HG03342 (cell line): ENCODE data around the gene KLHL25.

Source experiments
- ATAC-seq: cut with Tn5 transposase; IDR thresholded peaks from one replicate; pipeline ENCODE4 v1.9.1; 2021; ENCODE audit warnings: mild to moderate bottlenecking, moderate library complexity; ENCODE audit not compliant: unreplicated experiment

KLHL25 gene

DNA sequence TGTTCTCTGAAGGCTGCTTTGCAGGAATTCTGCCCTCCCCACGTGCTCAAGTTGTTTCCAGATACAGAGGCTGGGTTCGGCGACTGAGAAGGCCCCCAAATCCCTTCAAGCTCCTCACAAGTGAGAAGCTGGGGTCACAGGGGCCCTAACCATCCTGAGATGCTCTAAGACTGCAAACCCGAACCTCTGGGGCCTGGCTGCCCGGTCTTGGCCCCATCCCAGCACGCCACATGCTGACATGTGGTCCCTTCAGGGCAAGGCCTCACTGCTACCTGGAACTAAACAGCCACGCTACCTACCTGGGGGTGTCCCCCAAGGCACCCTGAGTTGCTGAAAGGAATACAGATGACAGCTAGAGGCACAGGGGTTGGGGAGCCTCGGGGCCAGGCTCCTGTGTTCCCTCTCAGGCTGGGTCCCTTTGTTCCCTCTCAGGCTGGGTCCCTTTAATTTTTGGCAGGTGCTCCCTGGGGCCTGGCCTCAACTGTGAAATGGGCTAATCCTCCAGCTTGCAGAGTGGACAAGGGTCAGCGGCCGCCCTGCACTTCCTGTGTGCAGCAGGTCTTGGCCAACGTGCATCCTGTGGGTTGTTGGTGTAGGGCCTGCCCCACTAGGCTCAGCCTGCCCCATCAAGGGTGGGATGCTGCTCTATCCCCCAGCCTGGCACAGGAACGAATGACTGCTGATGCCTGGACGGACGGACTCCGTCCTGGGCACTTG is 32.5 kb downstream of the KLHL25 start:
- no peak for ATAC-seq

DNA sequence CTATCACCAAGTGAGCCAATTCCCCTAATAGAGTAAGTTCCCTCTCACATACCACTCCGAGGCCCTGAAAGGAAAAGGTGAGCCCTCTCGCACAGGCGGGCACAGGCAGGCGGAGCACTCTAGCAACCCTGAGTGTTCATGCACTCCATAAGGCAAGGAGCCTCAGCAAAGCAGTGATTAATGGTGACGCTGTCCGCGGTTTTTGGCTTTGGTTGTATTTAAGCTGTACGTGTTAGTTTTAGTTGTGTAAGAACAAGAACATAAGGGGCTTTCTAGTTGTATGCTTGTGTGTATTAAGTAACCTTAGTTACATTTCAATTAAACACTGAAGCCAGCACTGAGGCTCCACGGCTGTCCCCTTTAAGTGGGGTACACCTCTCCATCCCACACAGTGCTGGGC is 33.1 kb downstream of the KLHL25 start:
- ATAC-seq = no peak

DNA sequence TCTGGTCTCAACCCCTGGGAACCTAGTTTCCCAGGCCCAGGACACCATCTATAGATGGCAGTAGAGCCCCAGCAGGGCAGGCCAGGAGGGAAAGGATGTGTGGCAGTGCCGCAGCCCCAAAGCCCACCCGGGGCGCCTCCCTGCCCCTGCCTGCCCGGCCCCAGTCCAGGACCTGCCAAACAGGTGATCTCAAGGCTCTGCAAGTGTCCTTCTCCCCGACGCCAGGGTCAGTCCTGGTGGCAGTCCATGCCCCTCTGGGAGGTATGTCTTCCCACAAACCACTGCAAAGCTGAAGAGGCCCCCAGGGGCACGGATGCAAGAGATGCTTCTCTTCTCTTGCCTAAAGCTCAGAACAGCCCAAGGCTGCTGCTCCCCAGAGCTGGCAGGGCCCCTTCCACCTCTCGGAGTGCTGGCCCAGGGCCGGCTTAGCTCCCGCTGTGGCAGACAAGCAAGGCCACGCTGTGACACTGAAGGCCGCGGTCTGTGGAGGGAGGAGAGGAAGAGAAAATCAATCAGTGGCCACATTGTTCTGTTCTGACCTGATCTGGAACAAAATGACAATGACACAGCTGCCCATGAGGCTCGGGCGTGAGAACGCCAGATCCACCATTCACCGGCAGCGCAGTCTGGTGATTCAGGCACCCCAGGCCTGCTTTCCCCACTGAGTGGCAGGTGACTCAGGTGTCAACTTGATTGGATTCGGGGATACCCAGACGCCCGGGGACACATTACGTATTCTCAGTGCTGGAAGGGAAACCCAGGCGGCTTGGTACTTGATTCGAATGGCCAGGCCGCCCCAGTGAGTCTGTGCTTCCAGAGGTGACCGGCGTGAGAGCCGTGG is 34.0 kb downstream of the KLHL25 start:
- no peak for ATAC-seq

DNA sequence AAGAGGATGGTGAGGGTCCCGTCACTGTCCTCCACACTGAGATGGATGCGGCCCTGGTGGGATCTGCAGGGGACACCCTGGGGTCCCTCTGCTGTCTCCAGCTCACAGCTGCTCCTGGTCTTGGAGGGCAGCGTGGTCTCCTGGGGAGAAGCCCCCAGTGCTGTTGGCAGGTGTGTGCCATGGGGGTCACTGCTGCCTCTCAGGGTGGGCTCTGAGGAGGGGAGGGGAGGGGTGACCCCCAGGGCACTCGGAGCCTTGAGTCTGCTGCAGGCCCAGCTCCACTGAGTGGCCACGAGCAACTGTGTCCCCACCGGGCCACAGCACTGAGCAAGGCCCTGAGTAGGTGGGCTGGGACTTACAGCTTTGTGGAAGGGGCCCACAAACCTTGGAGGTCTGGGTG is 34.7 kb downstream of the KLHL25 start:
- ATAC-seq = no peak

DNA sequence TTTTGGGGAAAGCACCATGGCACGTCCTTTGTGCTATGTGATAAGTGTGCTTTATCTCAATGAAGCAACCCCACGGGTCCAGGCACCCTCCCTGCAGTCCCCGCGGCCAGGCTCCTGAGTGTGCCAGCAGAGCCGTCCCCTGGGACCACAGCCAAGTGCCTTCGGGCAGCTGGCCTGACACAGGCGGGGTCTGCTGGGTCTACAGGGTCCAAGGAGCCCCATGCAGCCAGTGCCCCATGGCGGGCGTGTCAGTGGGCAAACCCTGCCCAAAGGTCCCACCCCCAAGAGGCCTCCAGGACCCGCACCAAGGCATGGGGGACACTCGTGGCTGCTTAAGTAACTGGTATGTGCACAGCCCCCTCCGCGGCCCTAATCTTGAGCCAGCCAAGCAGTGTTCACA is 35.3 kb downstream of the KLHL25 start:
- no peak for ATAC-seq

DNA sequence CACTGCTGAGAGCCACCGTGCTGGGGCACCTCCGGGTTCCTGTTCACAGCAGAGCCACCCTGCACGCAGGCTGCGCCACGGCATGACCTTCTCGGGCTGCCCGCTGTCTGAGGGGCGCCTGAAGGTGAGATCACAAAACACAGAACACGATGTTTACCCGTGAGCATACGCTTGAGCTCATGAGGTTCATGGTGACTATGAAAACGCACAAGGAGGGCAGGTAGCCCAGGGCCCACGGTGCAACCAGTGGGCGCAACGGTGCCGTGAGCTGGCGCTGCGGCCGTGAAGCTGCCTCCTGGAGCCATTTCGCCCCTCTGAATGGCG is 36.1 kb downstream of the KLHL25 start:
- ATAC-seq = no peak

DNA sequence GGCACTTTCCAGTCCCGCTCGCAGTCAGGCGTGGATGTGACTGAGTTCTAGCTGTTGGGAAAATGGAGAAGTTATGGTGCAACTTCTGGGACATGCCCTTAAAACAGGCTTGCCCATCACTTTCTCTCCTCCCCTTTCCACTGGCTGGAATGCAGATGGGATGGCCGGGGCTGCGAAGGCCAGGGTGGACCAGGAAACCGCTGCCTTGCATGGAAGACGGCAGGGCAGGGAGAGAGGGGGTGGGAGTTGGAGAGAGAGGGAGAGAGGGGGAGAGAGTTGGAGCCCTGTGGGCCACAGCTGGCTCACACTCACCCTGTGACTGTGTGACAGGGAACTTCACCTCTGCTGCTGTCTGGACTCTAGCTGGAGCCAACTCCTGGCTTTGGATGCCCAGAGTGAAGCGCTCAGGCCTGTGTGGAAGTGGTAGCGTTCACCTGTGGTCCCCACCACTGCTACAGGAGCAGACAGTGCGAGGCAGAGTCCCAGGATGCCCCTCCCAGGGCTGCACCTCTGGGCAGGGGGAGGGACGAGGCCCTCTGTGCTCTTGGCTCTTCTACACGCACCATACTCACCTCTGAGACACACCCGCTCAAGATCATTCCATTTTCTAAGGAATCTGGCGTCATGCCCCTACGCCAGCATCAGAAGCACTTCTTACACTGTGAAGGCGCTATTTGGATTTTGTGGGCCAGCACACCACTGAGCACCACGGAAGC is 36.6 kb downstream of the KLHL25 start:
- ATAC-seq = no peak

DNA sequence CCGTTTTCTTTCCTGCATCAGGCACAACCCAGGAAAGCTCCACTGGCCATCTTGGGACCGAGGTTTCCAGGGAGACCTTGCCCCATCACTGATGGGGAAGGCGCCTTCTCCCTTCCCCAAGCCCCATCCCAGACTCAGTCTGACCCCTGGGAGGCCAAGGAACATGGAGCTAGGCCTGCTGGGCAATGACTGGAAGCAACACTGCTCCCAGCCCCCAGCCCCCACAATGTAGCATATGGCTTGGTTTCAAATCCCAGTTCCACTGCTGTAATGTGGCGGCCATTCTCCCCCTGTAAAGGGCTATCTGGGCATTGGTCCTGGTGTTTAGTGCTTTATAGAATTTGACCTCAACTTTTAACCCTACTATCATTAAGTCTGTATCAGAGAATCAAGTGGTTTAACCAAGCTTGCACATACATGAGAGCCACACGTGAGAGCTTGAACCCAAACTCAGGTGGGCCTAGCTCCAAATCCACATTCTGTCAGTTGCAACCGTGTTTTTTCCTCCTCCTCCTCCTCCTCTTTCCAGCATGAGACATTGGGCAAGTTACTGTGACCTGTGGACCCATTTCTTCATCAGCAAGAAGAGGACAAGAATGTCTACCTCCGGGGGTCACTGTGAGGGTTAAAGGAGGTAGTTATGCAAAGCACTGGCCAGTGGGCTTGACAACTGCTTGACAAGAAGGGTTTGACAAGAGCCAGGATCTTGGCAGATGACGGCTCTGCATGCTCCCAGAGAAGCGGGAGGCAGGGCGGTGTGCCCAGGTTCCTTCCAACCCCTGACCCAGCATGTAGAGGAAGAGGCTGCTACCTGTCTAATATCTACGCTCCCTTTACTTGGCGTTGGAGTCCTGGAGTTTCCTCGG is 37.4 kb downstream of the KLHL25 start:
- no peak for ATAC-seq

DNA sequence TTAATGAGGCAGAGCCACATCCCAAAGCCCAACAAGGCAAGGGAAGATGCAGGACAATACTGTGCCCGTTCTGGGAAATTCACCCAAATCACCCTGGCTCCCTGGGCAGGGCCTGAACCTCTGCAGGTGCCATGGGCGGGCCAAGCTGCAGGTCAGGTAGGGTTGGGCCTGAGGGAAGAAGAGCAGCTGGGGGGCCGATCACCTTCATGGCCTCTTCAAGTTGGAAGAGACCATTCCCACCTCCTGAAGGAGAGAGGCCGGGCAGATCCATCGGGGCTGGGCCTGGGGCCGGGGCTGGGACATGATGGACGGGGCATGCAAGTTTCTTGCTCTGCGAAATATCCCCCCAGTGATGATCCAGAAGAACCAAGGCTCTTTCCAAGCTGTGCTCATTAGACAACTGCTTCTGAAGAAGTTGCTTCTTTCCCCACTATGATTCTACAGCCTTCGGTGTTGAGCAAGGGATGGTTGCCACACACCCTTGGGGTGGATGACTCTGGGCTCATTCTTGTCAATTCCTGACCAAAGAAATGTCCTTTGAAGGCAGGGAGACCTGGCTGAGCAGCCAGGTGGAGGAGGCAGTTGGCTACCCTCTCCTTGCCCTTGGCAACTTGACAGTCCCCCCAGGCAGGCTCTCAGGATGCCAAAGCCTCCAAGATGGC is 38.2 kb downstream of the KLHL25 start:
- ATAC-seq = no peak

DNA sequence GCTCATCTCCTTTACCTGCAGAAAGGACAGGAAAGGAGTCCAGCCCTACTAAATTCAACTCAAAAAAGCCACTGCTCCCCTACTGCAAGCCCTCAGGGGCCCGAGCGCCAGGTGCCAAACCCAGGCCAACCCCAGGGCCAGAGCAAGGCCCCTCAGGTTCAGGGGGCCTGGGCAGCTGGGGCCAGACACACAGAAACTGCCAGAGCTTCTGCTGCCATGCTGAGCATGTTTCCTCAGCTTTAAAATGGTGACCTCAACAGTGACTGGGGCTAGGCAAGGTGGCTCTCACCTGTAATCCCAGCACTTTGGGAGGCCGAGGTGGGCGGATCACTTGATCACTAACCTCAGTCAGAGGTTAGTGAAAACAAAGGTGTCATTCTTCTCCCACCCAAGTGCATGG is 38.8 kb downstream of the KLHL25 start:
- no peak for ATAC-seq

DNA sequence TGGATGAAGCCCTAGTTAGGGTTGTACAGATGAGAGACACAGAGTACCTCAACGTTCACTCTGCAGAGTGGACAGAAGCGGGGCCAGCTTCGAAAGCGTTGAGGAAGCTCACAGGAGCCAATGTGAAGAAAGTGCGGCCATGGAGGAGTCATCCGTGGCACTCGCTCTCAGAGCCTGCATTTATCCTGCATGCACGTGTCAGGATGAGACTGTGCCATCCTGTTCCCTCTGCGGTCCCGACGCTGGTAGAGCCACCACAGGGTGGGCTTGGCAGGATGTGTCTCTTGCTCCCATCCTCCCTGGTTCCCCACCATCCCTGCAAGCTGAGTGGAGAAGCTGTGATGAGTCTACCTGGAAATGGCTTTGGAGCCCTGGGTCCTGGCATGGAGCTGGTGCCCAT is 39.3 kb downstream of the KLHL25 start:
- no peak for ATAC-seq

DNA sequence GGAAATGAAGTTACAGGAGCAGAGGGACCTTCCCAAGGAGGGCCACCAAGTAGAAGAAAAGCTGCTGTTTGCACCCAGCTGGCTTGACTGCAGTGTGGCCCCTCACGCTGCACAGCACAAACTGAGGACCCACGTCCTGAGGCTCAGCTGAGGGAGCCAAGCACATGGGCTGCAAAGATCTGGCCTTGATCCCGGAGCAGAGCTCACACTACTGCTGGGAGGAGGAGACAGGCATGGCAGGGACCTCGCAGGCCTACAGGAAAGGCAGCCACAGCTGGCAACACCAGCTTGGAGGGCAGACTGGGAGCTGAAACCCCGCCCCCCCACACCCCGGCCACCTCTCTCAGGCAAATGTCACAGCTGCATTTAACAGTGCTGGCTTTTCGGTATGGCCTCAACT is 39.7 kb downstream of the KLHL25 start:
- ATAC-seq = no peak

DNA sequence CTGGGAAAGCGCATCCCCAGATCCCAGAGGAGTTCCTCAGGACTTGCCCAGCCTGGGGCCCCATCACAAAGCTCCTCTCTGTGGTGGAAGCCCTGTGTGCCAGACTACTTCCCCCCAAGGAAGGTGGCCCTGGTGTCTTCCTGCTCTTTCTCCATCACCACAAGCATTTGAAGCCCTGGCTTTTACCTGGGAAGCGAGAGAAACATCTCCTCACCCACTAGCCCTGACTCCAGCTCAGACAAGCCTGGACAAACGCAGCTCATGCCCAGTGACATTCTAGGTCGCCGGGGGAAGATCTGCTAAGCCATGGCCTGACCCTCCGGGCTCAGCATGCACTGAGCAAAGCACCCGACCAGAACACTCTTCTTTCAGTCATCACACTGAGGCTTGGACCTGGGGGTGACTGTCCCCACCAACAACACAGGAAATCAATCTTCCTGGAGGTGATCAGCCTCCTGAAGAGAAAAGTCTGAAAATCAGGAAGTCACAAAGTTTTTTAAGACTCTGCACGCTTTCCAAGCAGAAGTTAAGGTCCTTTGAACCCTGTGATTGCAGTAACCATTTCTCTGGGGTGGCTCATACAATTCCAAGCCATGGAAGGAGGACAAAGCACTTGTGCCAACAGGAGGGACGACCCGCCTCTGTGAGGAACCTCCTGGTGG is 40.8 kb downstream of the KLHL25 start:
- ATAC-seq = no peak

DNA sequence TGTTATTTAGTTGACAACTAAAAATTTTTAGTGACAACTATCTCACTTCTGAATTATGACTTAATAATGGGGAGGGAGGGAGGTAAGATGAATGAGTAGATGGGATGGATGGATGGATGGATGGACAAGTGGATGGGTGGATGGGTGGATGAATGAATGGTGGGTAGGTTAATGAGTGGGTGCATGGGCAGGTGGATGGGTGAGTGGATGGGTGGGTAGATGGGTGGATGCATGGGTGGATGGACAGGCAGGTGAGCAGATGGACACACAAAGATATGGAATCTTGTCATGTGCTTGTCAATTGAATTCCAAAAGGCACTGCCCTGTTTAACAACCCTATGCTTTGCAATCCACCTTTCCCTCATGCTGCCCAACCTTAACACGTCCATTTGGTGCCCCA is 41.5 kb downstream of the KLHL25 start:
- ATAC-seq = no peak

DNA sequence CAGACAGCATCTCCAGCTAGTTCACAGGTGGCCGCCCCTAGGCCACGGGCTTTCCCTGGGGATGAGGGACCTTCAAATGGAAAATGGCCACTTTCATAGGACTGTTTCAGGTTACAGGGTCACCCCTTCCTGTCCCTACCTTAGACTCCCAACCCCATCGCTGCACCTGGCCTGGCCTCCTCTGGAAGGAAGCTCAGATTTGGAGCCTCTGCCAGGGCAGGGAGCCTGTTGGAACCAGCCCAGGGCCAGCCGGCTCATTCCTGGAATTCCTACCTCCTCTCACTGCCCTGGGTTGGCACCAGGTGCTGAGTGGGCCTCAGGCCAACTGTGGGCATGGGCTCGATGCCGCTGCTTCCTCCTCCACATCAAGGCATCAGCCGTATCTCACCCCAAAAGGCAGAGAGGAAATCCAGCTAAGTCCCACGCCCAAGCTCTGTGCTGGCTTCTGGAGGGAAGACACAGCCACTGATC is 42.2 kb downstream of the KLHL25 start:
- ATAC-seq = no peak

DNA sequence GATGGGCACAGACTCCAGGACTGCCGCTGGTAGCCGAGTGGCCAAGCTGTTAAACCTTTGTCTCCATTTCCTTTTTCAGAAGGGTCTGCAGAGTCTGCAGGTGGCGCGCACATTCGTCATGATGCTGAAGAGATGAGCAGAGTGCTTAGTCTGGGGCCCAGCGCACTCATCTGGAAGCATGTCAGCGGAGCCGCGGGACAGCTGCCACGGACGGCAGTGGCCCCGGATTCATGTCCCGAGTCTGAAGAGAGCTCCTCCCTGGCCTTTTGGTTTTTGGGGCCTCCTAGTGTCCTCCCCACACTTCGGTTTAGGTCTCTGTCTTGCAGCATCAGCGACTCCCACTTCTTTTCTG is 42.6 kb downstream of the KLHL25 start:
- no peak for ATAC-seq

DNA sequence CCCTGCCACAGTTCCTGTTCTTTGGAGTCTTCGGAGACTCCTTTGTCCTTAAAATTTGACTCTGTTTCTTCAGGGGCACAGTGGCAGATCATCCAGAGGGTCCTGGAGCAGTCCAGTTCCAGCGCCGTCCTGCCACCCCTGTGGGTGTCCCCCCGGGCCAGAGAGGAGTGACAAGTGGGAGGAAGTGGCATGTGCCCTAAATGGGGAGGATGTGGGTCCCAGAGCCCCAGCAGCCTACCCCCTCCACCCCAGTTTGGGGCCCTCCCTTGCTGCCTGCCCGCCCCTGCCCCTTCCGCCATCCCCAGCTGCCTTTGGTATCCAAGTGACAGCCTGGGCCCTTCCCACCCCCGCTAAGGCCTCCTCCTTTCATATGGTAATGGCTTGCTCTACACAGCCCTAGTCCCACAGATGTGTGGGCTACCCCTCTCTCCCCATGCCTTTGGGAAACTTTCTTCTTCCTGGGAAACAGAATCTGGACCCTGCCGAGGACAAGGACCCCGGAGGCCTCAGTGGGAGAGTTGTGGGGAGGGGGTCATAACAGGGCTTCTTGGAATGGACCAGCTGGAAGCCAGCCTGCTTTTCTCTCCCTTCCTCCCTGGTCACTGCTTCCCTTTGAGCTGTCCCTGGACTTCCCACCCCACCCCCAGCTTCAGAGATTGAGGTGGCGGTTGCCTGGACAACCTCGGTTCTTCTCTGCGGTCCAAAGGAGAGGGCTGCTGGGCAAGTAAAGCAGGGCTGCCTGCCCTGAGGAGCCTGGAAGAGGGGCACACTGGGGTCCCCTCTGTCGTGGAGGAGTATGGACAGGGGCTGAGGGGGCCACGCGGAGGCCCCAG is 43.2 kb downstream of the KLHL25 start:
- ATAC-seq = no peak

DNA sequence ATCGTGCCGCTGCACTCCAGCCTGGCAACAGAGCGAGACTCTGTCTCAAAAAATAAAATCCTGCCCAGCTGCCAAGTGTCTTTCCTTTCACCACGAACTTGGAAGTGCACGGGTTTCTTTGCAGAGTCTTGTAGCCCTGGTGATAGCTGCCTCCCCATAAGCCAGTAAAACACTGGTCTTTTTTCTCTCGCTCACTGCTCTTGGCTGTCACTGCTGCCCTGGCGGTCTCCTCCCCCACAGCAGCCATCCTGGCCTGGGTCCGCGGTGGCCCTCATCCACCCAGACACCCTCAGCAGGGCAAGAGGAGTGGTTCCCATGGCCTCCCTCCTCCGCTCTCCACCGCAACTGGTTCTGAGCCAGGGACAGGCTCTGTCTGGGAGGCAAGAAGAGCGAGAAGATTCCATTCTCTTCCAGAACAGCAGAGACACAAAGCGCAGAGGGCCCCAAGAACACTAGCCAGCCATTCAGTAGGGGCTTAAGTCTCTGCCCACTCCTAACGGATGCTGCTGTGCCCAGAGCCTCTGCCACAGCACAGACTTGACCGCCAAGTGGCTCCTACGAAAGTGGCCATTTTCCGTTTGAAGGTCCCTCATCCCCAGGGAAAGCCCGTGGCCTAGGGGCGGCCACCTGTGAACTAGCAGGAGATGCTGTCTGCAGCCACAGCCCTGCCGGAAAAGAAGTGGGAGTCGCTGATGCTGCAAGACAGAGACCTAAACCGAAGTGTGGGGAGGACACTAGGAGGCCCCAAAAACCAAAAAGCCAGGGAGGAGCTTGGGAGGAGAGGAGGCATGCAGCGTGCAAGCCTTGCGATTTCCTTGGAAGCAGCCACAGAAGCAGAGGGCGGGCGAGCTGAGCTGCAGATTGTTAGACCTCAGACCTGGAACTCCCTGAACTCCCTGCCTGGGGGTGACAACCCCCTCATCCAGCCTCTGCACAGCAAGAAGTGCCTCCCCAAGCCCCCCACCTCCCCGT is 44.1 kb downstream of the KLHL25 start:
- ATAC-seq = no peak
